ENCODE results near the gene TGM4.

TGM4 gene

GRCh38 chr3:44931791-44932190 is 57.4 kb downstream of the TGM4 start:
- TF ChIP-seq CTCF (IDR thresholded peaks at IDR 0.05; ENCODE audit: insufficient read depth, low read length, poor library complexity, severe bottlenecking): no peak
- Histone ChIP-seq H3K36me3 (ENCODE audit: control insufficient read depth, insufficient read depth, low read length) (peaks cover 21% of the 10 kb centered on the region), H3K27me3 (replicated peaks; ENCODE audit: control insufficient read depth, insufficient read depth, low read length) (no peaks in the 10 kb centered on the region), H3K4me3 (replicated peaks; ENCODE audit: low read depth, low read length) (no peak overlapping the region)
- DNase-seq (ENCODE audit: extremely low read depth, insufficient read length): no peak

- Histone ChIP-seq H3K36me3 (ENCODE audit: control insufficient read depth, insufficient read depth, low read length) (peaks cover 21% of the 10 kb centered on the region), H3K27me3 (replicated peaks; ENCODE audit: control insufficient read depth, insufficient read depth, low read length) (no peaks in the 10 kb centered on the region), H3K4me3 (replicated peaks; ENCODE audit: low read depth, low read length) (no peak overlapping the region)
- DNase-seq (ENCODE audit: extremely low read depth, insufficient read length): no peak
- TF ChIP-seq CTCF (IDR thresholded peaks at IDR 0.05; ENCODE audit: insufficient read depth, low read length, poor library complexity, severe bottlenecking): no peak
Observed at GRCh38 chr3:44932271-44932670, 57.9 kb downstream of the TGM4 start.

GRCh38 chr3:44932986-44933944 is 58.9 kb downstream of the TGM4 start:
- Histone ChIP-seq H3K36me3 (ENCODE audit: control insufficient read depth, insufficient read depth, low read length) (peaks cover 19% of the 10 kb centered on the region), H3K4me3 (replicated peaks; ENCODE audit: low read depth, low read length) (no peak overlapping the region), H3K27me3 (replicated peaks; ENCODE audit: control insufficient read depth, insufficient read depth, low read length) (no peaks in the 10 kb centered on the region)
- TF ChIP-seq CTCF (IDR thresholded peaks at IDR 0.05; ENCODE audit: insufficient read depth, low read length, poor library complexity, severe bottlenecking): no peak
- DNase-seq (ENCODE audit: extremely low read depth, insufficient read length): no peak

- DNase-seq (ENCODE audit: extremely low read depth, insufficient read length): no peak
- Histone ChIP-seq H3K4me3 (replicated peaks; ENCODE audit: low read depth, low read length) (no peak overlapping the region), H3K36me3 (ENCODE audit: control insufficient read depth, insufficient read depth, low read length) (peaks cover 22% of the 10 kb centered on the region), H3K27me3 (replicated peaks; ENCODE audit: control insufficient read depth, insufficient read depth, low read length) (no peaks in the 10 kb centered on the region)
- TF ChIP-seq CTCF (IDR thresholded peaks at IDR 0.05; ENCODE audit: insufficient read depth, low read length, poor library complexity, severe bottlenecking): no peak
Observed at GRCh38 chr3:44939581-44940036, 65.2 kb downstream of the TGM4 start.

GRCh38 chr3:44942202-44942921 is 68.0 kb downstream of the TGM4 start:
- no peak for TF ChIP-seq CTCF (IDR thresholded peaks at IDR 0.05; ENCODE audit: insufficient read depth, low read length, poor library complexity, severe bottlenecking)

More at GRCh38 chr3:44942202-44942921, 68.0 kb downstream of the TGM4 start:
- H3K27me3 ChIP-seq (replicated peaks; ENCODE audit: control insufficient read depth, insufficient read depth, low read length): no peaks in the 10 kb centered on the region
- no peak overlapping the region for H3K4me3 ChIP-seq (replicated peaks; ENCODE audit: low read depth, low read length)
- H3K36me3 ChIP-seq (ENCODE audit: control insufficient read depth, insufficient read depth, low read length): peaks cover 21% of the 10 kb centered on the region
- DNase-seq (ENCODE audit: extremely low read depth, insufficient read length): no peak
